ENCODE data around the gene GP9. TPM values are rescaled to one million over a fixed set of nuclear protein-coding genes. Genes with fewer than 3 reads are reported as not detected.
A peak's percentile ranks its signal among the peaks of the same experiment; 100 is the strongest.

The GP9 gene
- total RNA-seq, 1 donor from 2014 or later = not detected

DNA sequence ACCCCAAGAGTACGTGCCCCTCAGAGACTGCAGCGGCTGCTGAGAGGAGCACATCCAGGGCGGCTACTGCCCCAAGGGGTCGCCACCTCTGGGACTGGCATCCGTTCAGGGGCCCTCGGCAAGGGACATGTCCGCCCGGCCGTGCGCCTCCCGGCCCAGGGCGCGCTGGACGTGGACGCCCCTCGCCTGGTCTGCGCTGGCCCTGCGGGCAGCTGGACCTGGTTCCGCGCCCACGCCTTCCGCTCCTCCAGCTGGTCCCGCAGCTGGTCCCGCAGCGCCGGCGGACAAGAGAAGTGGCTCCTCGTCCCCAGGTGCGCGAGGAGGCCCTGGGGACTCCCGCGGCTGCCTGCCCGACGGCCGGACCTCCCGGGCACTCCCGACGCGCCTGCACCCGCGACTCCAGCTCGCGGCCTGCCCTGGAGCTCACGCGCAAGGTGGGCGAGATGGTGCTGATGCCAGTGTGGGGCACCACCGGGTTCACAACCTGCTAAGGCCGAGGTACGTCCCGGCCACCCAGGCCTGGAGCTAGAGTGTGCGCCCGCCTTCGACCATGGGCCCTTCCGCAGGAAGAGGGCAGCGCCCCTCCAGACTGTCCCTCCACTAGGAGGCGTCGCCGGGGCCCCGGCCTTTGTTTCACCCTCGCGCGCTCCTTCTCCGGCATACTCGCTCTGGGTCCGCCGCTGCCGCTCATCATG is 14.4 kb upstream of the GP9 start:
- TF ChIP-seq CTCF (IDR thresholded peaks at IDR 0.05; ENCODE audit: unreplicated experiment) = no peak
- no peak for DNase-seq (ENCODE audit: low spot score, unreplicated experiment)

GRCh38 chr3:129046732-129047552 is 13.6 kb upstream of the GP9 start:
- Mint-ChIP-seq H3K9me3 (ENCODE audit: low read depth) (peaks cover 17% of the 10 kb centered on the region), H3K27me3 (peaks cover 10% of the 10 kb centered on the region), H3K36me3 (ENCODE audit: insufficient read depth) (peaks cover 13% of the 10 kb centered on the region), H3K4me1 (ENCODE audit: low read depth) (peaks cover 11% of the 10 kb centered on the region), H3K4me3 (ENCODE audit: low read depth) (no peak overlapping the region), H3K27ac (no peak overlapping the region)
- DNase-seq (ENCODE audit: low spot score, unreplicated experiment) = no peak
- no peak for TF ChIP-seq CTCF (IDR thresholded peaks at IDR 0.05; ENCODE audit: unreplicated experiment)

More for the DNA sequence above, 14.4 kb upstream of the GP9 start:
- peaks cover 17% of the 10 kb centered on the region for H3K9me3 Mint-ChIP-seq (ENCODE audit: low read depth)
- H3K4me1 Mint-ChIP-seq (ENCODE audit: low read depth) = peaks cover 6% of the 10 kb centered on the region
- no peak overlapping the region for H3K27ac Mint-ChIP-seq
- peaks cover 13% of the 10 kb centered on the region for H3K36me3 Mint-ChIP-seq (ENCODE audit: insufficient read depth)
- no peak overlapping the region for H3K4me3 Mint-ChIP-seq (ENCODE audit: low read depth)
- peaks cover 10% of the 10 kb centered on the region for H3K27me3 Mint-ChIP-seq

GRCh38 chr3:129047553-129047839 is 13.1 kb upstream of the GP9 start:
- Mint-ChIP-seq H3K36me3 (ENCODE audit: insufficient read depth) (peaks cover 13% of the 10 kb centered on the region), H3K4me3 (ENCODE audit: low read depth) (no peak overlapping the region), H3K4me1 (ENCODE audit: low read depth) (peaks cover 12% of the 10 kb centered on the region), H3K27ac (no peak overlapping the region), H3K27me3 (peaks cover 7% of the 10 kb centered on the region), H3K9me3 (ENCODE audit: low read depth) (peaks cover 17% of the 10 kb centered on the region)
- DNase-seq (ENCODE audit: low spot score, unreplicated experiment) = no peak
- no peak for TF ChIP-seq CTCF (IDR thresholded peaks at IDR 0.05; ENCODE audit: unreplicated experiment)

DNA sequence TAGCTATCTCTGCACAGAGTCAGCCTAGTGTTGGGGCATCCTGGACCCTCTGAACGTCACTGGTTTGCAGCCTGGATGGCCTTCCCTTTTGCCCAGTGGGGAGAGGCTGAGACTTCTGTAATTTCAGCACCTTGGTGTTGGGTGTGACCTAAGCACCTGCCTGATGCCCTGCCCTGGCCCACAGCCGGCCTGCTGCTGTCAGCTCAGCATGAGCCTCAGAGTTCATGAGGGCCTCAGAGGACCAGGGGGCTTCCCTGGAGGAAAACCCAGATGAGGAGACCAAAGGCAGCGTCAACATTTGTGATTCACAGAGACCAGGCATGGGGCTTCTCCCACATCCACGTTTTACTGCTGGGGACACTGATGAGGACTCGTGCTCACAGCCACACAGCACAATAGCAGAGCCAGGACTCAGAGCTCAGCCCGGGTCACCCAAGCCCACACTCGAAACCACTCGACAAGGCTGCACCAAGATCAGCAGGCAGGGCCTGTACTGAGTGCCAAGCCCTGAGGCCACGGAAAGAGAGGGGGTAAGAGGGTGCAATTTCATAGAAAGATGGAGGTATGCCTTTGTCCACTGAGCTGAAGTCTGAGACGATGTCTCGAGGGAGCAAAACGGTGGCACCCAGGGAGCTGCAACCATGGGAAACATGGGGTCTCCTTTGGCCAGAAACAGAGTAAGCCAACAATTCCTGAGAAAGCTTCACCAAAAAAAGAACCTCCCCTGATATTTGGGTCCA is 9.9 kb upstream of the GP9 start:
- Mint-ChIP-seq H3K36me3 (ENCODE audit: insufficient read depth) (peaks cover 5% of the 10 kb centered on the region), H3K27ac (no peak overlapping the region), H3K4me1 (ENCODE audit: low read depth) (peaks cover 31% of the 10 kb centered on the region), H3K9me3 (ENCODE audit: low read depth) (peaks cover 10% of the 10 kb centered on the region), H3K27me3 (peaks cover 4% of the 10 kb centered on the region), H3K4me3 (ENCODE audit: low read depth) (no peak overlapping the region)
- no peak for TF ChIP-seq CTCF (IDR thresholded peaks at IDR 0.05; ENCODE audit: unreplicated experiment)
- no peak for DNase-seq (ENCODE audit: low spot score, unreplicated experiment)

DNA sequence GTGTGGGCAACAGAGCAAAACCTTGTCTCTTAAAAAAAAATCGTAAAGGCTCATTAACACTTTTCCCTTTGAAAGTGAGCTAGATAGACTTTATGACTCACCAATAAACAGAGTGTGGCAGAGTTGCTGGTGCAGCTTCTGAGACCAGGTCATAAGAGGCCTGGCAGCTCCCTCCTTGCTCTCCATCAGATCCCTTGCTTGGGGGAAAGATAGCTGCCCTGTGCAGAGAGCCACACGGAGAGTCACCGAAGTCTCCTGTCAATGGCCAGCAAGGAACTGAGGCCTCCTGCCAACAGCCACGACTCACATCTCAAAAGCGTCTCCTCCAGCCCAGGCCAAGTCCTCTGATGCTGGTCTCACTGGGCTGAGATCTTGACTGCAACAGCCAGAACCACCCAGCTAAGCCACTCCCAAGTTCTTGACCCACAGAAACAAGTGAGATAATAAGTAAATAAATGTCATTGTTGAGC is 8.7 kb upstream of the GP9 start:
- H3K27ac Mint-ChIP-seq = peak overlapping the region; percentile 86
- H3K4me3 Mint-ChIP-seq (ENCODE audit: low read depth) = peak overlapping the region; percentile 40
- H3K36me3 Mint-ChIP-seq (ENCODE audit: insufficient read depth) = peaks cover 5% of the 10 kb centered on the region
- peaks cover 4% of the 10 kb centered on the region for H3K27me3 Mint-ChIP-seq
- H3K9me3 Mint-ChIP-seq (ENCODE audit: low read depth) = peaks cover 10% of the 10 kb centered on the region
- no peak for TF ChIP-seq CTCF (IDR thresholded peaks at IDR 0.05; ENCODE audit: unreplicated experiment)
- H3K4me1 Mint-ChIP-seq (ENCODE audit: low read depth) = peaks cover 43% of the 10 kb centered on the region
- DNase-seq (ENCODE audit: low spot score, unreplicated experiment) = no peak

Data from progenitor cell of endocrine pancreas (in vitro differentiated cells).